ENCODE data around the gene MRPL52. TPM values are rescaled to one million over a fixed set of nuclear protein-coding genes. Genes with fewer than 3 reads are reported as not detected.

The MRPL52 gene
- total and polyA plus RNA-seq, 12 donors: 58.3 to 390 (median 111) TPM

DNA sequence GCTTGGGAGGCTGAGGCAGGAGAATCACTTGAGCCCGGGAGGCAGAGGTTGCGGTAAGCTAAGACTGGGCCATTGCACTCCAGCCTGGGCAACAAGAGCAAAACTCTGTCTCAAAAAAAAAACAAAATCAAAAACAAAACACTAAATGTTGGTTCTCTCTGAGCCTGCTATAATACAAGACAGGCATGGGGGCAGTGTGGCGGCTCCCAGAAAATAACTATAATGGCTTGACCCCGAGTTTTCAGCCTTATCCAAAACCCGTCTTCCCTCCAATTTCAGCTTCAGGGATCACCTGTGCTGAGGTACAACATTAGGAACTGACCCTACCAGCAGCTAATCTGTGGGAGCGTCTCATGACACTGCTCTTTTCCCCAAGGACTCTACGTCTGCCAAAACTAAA is 15.3 kb upstream of the MRPL52 start:
- H3K36me3 ChIP-seq (replicated peaks in 1 of 2): no peaks in the 10 kb centered on the region
- peaks cover 0 to 6% of the 10 kb centered on the region in 2 donors for H3K4me1 ChIP-seq (replicated peaks in 1 of 2)
- no peak for DNase-seq
- no peak for TF ChIP-seq POLR2A (IDR thresholded peaks at IDR 0.05)
- TF ChIP-seq, protein P1, sequence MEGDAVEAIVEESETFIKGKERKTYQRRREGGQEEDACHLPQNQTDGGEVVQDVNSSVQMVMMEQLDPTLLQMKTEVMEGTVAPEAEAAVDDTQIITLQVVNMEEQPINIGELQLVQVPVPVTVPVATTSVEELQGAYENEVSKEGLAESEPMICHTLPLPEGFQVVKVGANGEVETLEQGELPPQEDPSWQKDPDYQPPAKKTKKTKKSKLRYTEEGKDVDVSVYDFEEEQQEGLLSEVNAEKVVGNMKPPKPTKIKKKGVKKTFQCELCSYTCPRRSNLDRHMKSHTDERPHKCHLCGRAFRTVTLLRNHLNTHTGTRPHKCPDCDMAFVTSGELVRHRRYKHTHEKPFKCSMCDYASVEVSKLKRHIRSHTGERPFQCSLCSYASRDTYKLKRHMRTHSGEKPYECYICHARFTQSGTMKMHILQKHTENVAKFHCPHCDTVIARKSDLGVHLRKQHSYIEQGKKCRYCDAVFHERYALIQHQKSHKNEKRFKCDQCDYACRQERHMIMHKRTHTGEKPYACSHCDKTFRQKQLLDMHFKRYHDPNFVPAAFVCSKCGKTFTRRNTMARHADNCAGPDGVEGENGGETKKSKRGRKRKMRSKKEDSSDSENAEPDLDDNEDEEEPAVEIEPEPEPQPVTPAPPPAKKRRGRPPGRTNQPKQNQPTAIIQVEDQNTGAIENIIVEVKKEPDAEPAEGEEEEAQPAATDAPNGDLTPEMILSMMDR (IDR thresholded peaks at IDR 0.05): no peak
- intact Hi-C loops (cut with DNase I): loop anchor here in 1 of 2 donors (10.0 kb wide), 1 partner anchor 160 kb away; no protein-coding TSS in a partner anchor
- H3K4me3 ChIP-seq: peak overlapping the region in 1 of 4 donors; percentile 41
- no peaks in the 10 kb centered on the region for H3K27me3 ChIP-seq
- H3K27ac ChIP-seq: peak overlapping the region in 1 of 5 donors; percentile 80
- WGBS, 4 donors: 65 to 78% (median 70%) methylated on average over 7 of the region's 7 CpGs
- no peaks in the 10 kb centered on the region for H3K9me3 ChIP-seq (replicated peaks in 1 of 3)

DNA sequence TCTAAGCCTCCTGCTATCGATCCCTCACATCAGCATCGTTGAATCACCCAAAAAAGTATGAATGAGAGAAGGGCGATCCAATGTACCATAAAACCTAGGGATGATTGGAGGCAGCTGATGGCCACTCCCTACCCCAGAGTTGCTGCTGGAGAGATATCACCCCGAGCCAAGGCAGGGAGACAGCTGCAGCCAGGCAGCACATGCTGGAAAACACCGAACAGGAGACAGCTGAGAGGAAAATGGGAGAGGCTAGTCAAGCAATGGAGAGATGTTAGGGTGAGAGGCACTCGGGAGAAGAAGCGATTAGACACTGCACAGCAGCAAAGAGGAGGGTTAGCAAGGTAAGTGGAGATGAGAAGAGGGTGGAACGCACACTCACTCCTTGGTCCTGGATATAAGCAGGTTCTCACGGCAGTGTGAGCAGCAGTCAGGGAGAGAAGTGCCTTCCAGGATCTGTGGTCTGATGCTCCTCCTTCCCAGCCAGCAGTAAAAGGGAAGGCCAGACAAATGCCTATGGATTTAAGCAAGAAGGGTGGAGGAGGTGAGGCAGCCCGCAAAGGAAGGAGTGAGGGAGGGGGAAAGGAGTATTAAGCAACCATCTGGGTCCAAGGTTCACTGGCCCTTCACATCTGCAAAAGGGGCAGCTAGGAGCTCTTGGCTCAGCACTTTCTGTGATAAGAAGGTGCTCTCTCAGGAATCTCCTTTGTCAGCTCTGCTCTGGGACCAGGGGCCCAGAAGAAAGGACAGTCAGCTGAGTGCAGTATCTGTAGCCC is 14.6 kb upstream of the MRPL52 start, which contains the start of gene SLC7A7:
Gene SLC7A7, minus strand, starts transcription at position 495 of the 773 bp plus-strand sequence. CDS start 2,037 bp downstream, outside the sequence.
- Histone ChIP-seq H3K27me3 (no peaks in the 10 kb centered on the region), H3K36me3 (replicated peaks in 1 of 2) (no peaks in the 10 kb centered on the region), H3K9me3 (replicated peaks in 1 of 3) (no peaks in the 10 kb centered on the region), H3K4me1 (replicated peaks in 1 of 2) (peaks cover 0 to 11% of the 10 kb centered on the region in 2 donors), H3K4me3 (peak within 1 kb of the TSS in 1 of 4 donors; percentile 41), H3K27ac (peak within 1 kb of the TSS in 2 of 5 donors; percentile 41 to 80)
- no peak for TF ChIP-seq POLR2A (IDR thresholded peaks at IDR 0.05)
- TF ChIP-seq, protein P1 (IDR thresholded peaks at IDR 0.05): no peak
- no peak for DNase-seq
- WGBS, 4 donors: 53 to 64% (median 60%) methylated on average over 10 of the region's 10 CpGs
- intact Hi-C loops (cut with DNase I): loop anchor here in 1 of 2 donors (5.0 to 10.0 kb wide), 2 partner anchors 160 to 258 kb away; no protein-coding TSS in a partner anchor

DNA sequence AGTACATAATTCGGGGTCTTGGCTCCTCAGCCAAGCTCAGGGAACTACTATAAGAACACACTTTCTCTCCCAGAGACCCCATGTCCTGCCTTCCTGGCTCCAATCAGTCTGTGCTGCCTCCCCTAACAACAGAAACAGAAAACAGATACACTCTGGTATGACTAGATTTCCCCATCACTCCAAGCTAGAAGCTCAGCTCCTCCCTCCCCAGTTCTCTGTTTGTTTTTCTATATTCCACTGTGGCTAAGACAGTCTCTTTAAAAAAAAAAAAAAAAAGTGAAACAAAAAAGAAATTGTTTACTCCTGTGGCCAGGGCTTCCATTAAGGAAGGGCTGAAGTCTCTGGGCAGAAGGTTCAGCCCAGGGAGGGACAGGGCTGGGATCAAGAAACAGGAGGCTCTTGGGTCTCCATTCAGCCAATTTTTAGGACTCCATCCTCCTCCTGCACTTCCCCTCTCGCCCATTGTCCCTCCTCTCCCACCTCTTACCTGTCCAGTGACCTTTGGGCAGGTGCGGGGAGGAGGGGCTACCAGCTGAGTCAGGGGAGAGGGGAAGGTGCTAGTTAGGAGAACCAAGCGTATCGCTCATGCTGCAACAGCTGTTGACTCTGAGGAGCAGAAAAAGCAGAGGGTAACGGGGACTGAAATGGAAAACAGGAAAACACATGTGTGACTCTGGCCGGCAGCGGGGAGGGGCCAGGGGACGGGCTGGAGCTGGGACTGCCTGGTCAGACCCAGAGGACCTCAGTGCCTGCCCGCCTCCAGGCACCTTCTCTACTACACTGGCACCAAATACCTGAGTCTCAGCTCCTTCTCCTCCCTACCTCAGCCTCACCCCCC is 10.3 kb upstream of the MRPL52 start:
- Histone ChIP-seq H3K36me3 (replicated peaks in 1 of 2) (no peaks in the 10 kb centered on the region), H3K4me1 (replicated peaks in 1 of 2) (peaks cover 0 to 26% of the 10 kb centered on the region in 2 donors), H3K9me3 (replicated peaks in 1 of 3) (no peaks in the 10 kb centered on the region), H3K27me3 (no peaks in the 10 kb centered on the region), H3K27ac (peak overlapping the region in 2 of 5 donors; percentile 43 to 49), H3K4me3 (peak overlapping the region in 1 of 4 donors; percentile 12)
- TF ChIP-seq, protein P1 (IDR thresholded peaks at IDR 0.05): no peak
- TF ChIP-seq POLR2A (IDR thresholded peaks at IDR 0.05): no peak
- DNase-seq: peak in 1 of 7 donors; percentile 28
- 20 to 27% (median 25%) methylated on average over 10 of the region's 10 CpGs for WGBS, 4 donors
- intact Hi-C loops (cut with DNase I): loop anchor here in 1 of 2 donors (5.0 to 10.0 kb wide), 2 partner anchors 165 to 262 kb away; no protein-coding TSS in a partner anchor

DNA sequence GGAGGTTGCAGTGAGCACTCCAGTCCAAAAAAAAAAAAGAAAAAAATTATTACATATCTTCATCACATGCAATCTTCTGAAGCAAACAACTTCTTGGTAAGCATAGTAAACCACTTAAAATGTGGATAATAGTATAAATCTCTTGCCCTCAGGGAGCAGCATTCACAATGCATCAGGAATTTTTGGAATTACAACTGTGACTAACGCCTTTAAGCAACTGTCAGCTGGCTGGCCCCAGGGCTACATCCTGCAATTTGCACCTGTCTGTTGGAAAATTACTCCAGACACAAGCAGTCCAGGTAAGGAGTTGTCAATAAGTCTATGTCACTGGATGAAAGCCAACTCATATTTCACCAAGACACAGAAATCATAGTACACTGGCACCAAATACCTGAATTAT is 9.0 kb upstream of the MRPL52 start:
- Histone ChIP-seq H3K4me3 (no peak overlapping the region), H3K27ac (no peak overlapping the region), H3K27me3 (no peaks in the 10 kb centered on the region), H3K4me1 (replicated peaks in 1 of 2) (peaks cover 0 to 26% of the 10 kb centered on the region in 2 donors), H3K9me3 (replicated peaks in 1 of 3) (no peaks in the 10 kb centered on the region), H3K36me3 (replicated peaks in 1 of 2) (no peaks in the 10 kb centered on the region)
- no peak for DNase-seq
- intact Hi-C loops (cut with DNase I): loop anchor here (5.0 to 10.0 kb wide), 2 partner anchors 37 to 266 kb away; no protein-coding TSS in a partner anchor
- TF ChIP-seq POLR2A (IDR thresholded peaks at IDR 0.05): no peak
- TF ChIP-seq, protein P1 (IDR thresholded peaks at IDR 0.05): no peak
- WGBS, 4 donors: 83 to 94% (median 83%) methylated on average over 1 of the region's 1 CpG

Data from adrenal gland (tissue), 12 donors.